Neural cell (in vitro differentiated cells): Measurements from ENCODE around the gene ZNF3. TPM values are rescaled to one million over a fixed set of nuclear protein-coding genes. Genes with fewer than 3 reads are reported as not detected.

ENCODE experiments used
- H2AFZ ChIP-seq: fragments of 200-600, 300-800 bp; sonication (generic), shearing (Covaris generic); 2 replicates; pipeline ENCODE4 v1.6.0; 2014; ENCODE audit warnings: low read depth, mild to moderate bottlenecking, antibody characterized with exemption, low read length, moderate library complexity
- H3F3A ChIP-seq: fragments of 200-600 bp; shearing (Covaris generic); 2 replicates; pipeline ENCODE4 v1.6.1; 2016; ENCODE audit warnings: mild to moderate bottlenecking, moderate library complexity, mixed read lengths, antibody characterized with exemption, low read length; ENCODE audit not compliant: insufficient read depth, poor library complexity, severe bottlenecking
- H3K27ac ChIP-seq: fragments of 200-600, 300-800 bp; sonication (generic), shearing (Covaris generic); 2 replicates; pipeline ENCODE4 v1.5.1; 2014; ENCODE audit warnings: mild to moderate bottlenecking, low read length, moderate library complexity
- H3K27me3 ChIP-seq: fragments of 300-800, 200-600 bp; sonication (generic), shearing (Covaris generic); 2 replicates; pipeline ENCODE4 v1.6.0; 2014; ENCODE audit warnings: mild to moderate bottlenecking, low read depth, low read length, moderate library complexity; ENCODE audit not compliant: insufficient read depth
- H3K36me3 ChIP-seq: fragments of 300-800, 200-600 bp; sonication (generic), shearing (Covaris generic); 2 replicates; pipeline ENCODE4 v1.5.1; 2014; ENCODE audit warnings: mild to moderate bottlenecking, antibody characterized with exemption, low read length, moderate library complexity; ENCODE audit not compliant: insufficient read depth
- H3K4me2 ChIP-seq: fragments of 300-800, 200-600 bp; sonication (generic), shearing (Covaris generic); 2 replicates; pipeline ENCODE4 v1.6.0; 2014; ENCODE audit warnings: mild to moderate bottlenecking, low read length
- H3K4me3 ChIP-seq: fragments of 300-800, 200-600 bp; sonication (generic), shearing (Covaris generic); 2 replicates; pipeline ENCODE4 v1.5.1; 2014; ENCODE audit warnings: mild to moderate bottlenecking, low read length, moderate library complexity
- H3K79me2 ChIP-seq: fragments of 200-600 bp; shearing (Covaris generic); replicated peaks from 2 replicates; pipeline ENCODE4 v1.6.0; 2014; ENCODE audit warnings: mild to moderate bottlenecking, low read length, moderate library complexity; ENCODE audit not compliant: insufficient read depth
- H3K9ac ChIP-seq: fragments of 300-800, 200-600 bp; sonication (generic), shearing (Covaris generic); 2 replicates; pipeline ENCODE4 v1.6.1; 2016; ENCODE audit warnings: mild to moderate bottlenecking, low read length, mixed read lengths
- H3K9me2 ChIP-seq: fragments of 200-600 bp; shearing (Covaris generic); 2 replicates; pipeline ENCODE4 v1.6.1; 2016; ENCODE audit warnings: mild to moderate bottlenecking, low read length, mixed read lengths; ENCODE audit not compliant: insufficient read depth
- H3K9me3 ChIP-seq: fragments of 200-600, 300-800 bp; sonication (generic), shearing (Covaris generic); 2 replicates; pipeline ENCODE4 v1.6.1; 2016; ENCODE audit warnings: mild to moderate bottlenecking, mixed run types, low read length, moderate library complexity, mixed read lengths
- H4K20me1 ChIP-seq: fragments of 200-600 bp; shearing (Covaris generic); 2 replicates; pipeline ENCODE4 v1.6.1; 2016; ENCODE audit warnings: mild to moderate bottlenecking, mixed run types; ENCODE audit not compliant: insufficient read depth
- EP300 ChIP-seq: fragments of 450-650 bp; conservative IDR thresholded peaks from 2 replicates; pipeline ENCODE4 v1.6.1; 2014; ENCODE audit warnings: antibody characterized with exemption, mild to moderate bottlenecking, moderate library complexity; ENCODE audit not compliant: poor library complexity, severe bottlenecking
- EZH2 ChIP-seq: fragments of 200-600, 300-800 bp; shearing (Covaris generic), sonication (generic); IDR thresholded peaks from 2 replicates; pipeline ENCODE4 v1.6.1; 2014; ENCODE audit warnings: antibody characterized with exemption, low read length, borderline replicate concordance, mild to moderate bottlenecking; ENCODE audit not compliant: insufficient read depth, poor library complexity, severe bottlenecking
- MXI1 ChIP-seq: fragments of 450-650 bp; conservative IDR thresholded peaks from 2 replicates; pipeline ENCODE4 v1.6.1; 2014; ENCODE audit warnings: antibody characterized with exemption, mild to moderate bottlenecking; ENCODE audit not compliant: poor library complexity, severe bottlenecking
- POLR2AphosphoS5 ChIP-seq: IDR thresholded peaks from 2 replicates; pipeline ENCODE4 v1.6.1; 2012
- RAD21 ChIP-seq: fragments of 450-650 bp; conservative IDR thresholded peaks from 2 replicates; pipeline ENCODE4 v1.6.1; 2014; ENCODE audit warnings: antibody characterized with exemption, mild to moderate bottlenecking, moderate library complexity
- SMC3 ChIP-seq: fragments of 450-650 bp; conservative IDR thresholded peaks from 2 replicates; pipeline ENCODE4 v1.6.1; 2014; ENCODE audit warnings: antibody characterized with exemption, mild to moderate bottlenecking, moderate library complexity; ENCODE audit not compliant: poor library complexity
- TAF1 ChIP-seq: IDR thresholded peaks from 2 replicates; pipeline ENCODE4 v1.6.1; 2012; ENCODE audit warnings: low read depth
- polyA plus RNA-seq: library from polyadenylated mRNA; depleted of rRNA; stranded (reverse); fragments of >200 nt; gene quantifications from 2 replicates; pipeline ENCODE4 v1.2.3, GENCODE V29; 2014
- TF ChIP-seq, protein P1 (sequence below): fragments of 450-650 bp; IDR thresholded peaks from 2 replicates; pipeline ENCODE4 v1.5.1; 2014; ENCODE audit warnings: antibody characterized with exemption, mild to moderate bottlenecking, moderate library complexity; ENCODE audit not compliant: poor library complexity, severe bottlenecking
- TF ChIP-seq, protein P2 (sequence below): IDR thresholded peaks from 2 replicates; pipeline ENCODE4 v1.6.1; 2012; ENCODE audit warnings: borderline replicate concordance

The ZNF3 gene
- polyA plus RNA-seq, 1 donor from 2014 or later = 57.2 TPM

DNA sequence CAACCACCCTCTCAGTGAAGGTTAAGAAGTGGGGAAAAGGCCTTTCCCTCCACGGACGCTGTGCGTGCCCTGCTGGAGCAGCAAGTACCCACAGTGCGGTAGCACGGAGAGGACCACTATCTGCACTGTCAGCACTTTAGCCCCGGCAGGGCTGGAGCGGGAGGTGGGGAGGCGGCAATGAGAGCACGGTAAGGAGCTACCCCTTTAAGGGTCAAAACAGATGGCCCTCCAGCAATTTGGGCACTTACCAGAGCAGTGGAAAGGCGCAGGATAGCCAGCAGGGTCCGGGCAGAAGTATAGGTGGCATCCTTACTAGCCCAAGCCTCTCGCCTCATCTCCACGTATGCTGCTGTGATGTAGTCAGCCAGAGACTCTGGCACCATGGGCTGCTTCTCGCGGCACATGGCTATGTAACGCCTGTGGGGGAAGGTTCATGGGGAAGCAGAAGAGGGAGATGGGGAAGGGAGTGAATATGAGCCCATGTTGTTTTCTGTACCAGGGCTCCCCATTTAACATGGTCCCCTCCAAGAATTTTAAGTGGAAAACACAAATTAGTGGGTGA lies 12.5 kb upstream of the ZNF3 start:
- Histone ChIP-seq H3F3A (no peaks in the 10 kb centered on the region), H3K9ac (no peak overlapping the region), H3K9me2 (no peaks in the 10 kb centered on the region), H3K4me3 (no peak overlapping the region), H3K79me2 (peaks cover 17% of the 10 kb centered on the region), H2AFZ (no peak overlapping the region), H3K4me2 (no peak overlapping the region), H3K27ac (no peak overlapping the region), H3K27me3 (no peaks in the 10 kb centered on the region), H4K20me1 (no peaks in the 10 kb centered on the region), H3K9me3 (no peaks in the 10 kb centered on the region), H3K36me3 (peaks cover 12% of the 10 kb centered on the region)
- TF ChIP-seq EP300 (no peak), MXI1 (no peak), EZH2 (no peak), TAF1 (no peak), RAD21 (no peak), SMC3 (no peak)
- TF ChIP-seq, protein P1, sequence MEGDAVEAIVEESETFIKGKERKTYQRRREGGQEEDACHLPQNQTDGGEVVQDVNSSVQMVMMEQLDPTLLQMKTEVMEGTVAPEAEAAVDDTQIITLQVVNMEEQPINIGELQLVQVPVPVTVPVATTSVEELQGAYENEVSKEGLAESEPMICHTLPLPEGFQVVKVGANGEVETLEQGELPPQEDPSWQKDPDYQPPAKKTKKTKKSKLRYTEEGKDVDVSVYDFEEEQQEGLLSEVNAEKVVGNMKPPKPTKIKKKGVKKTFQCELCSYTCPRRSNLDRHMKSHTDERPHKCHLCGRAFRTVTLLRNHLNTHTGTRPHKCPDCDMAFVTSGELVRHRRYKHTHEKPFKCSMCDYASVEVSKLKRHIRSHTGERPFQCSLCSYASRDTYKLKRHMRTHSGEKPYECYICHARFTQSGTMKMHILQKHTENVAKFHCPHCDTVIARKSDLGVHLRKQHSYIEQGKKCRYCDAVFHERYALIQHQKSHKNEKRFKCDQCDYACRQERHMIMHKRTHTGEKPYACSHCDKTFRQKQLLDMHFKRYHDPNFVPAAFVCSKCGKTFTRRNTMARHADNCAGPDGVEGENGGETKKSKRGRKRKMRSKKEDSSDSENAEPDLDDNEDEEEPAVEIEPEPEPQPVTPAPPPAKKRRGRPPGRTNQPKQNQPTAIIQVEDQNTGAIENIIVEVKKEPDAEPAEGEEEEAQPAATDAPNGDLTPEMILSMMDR = no peak
- TF ChIP-seq, protein P2, sequence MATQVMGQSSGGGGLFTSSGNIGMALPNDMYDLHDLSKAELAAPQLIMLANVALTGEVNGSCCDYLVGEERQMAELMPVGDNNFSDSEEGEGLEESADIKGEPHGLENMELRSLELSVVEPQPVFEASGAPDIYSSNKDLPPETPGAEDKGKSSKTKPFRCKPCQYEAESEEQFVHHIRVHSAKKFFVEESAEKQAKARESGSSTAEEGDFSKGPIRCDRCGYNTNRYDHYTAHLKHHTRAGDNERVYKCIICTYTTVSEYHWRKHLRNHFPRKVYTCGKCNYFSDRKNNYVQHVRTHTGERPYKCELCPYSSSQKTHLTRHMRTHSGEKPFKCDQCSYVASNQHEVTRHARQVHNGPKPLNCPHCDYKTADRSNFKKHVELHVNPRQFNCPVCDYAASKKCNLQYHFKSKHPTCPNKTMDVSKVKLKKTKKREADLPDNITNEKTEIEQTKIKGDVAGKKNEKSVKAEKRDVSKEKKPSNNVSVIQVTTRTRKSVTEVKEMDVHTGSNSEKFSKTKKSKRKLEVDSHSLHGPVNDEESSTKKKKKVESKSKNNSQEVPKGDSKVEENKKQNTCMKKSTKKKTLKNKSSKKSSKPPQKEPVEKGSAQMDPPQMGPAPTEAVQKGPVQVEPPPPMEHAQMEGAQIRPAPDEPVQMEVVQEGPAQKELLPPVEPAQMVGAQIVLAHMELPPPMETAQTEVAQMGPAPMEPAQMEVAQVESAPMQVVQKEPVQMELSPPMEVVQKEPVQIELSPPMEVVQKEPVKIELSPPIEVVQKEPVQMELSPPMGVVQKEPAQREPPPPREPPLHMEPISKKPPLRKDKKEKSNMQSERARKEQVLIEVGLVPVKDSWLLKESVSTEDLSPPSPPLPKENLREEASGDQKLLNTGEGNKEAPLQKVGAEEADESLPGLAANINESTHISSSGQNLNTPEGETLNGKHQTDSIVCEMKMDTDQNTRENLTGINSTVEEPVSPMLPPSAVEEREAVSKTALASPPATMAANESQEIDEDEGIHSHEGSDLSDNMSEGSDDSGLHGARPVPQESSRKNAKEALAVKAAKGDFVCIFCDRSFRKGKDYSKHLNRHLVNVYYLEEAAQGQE = no peak

DNA sequence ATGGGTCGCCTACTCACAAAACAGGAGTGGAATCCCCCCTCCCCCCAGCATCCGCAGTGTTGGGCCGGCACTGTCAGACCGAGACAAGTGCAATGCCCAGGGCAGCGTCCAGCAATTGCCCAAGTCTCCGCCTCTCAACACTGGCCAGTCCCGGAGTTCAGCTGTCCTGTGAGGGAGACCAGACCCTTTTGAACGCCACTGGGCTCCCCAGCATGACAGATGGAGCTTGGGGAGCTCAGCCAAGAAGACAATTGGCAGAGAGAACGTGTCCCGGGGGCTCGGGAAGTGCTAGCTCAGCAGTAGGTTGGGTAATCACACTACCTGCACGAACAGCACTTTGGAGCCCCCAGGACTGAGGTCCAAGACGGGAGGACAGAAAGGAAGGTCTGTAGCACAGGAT lies 12.0 kb upstream of the ZNF3 start:
- TF ChIP-seq, protein P2 = no peak
- no peak for TF ChIP-seq EZH2
- no peak for TF ChIP-seq TAF1
- TF ChIP-seq, protein P1 = no peak
- TF ChIP-seq EP300 = no peak
- TF ChIP-seq SMC3 = no peak
- no peak for TF ChIP-seq POLR2AphosphoS5
- no peak for TF ChIP-seq MXI1
- no peak for TF ChIP-seq RAD21
- Histone ChIP-seq H3K4me2 (no peak overlapping the region), H3K27ac (no peak overlapping the region), H3K36me3 (peaks cover 8% of the 10 kb centered on the region), H3F3A (no peaks in the 10 kb centered on the region), H3K9ac (no peak overlapping the region), H3K27me3 (no peaks in the 10 kb centered on the region), H3K9me2 (no peaks in the 10 kb centered on the region), H4K20me1 (no peaks in the 10 kb centered on the region), H3K79me2 (peaks cover 11% of the 10 kb centered on the region), H2AFZ (no peak overlapping the region), H3K4me3 (no peak overlapping the region), H3K9me3 (no peaks in the 10 kb centered on the region)
